GM18907 (cell line): ENCODE measurements around the gene FCGBP.
"Not testable (repeated sequence)": the region's sequence is repeated elsewhere in the genome, so short reads cannot be mapped to it uniquely, and the experiment has no call there.

ENCODE experiments used
- ATAC-seq: cut with Tn5 transposase; IDR thresholded peaks from one replicate; pipeline ENCODE4 v1.9.1; 2021; ENCODE audit warnings: mild to moderate bottlenecking, moderate library complexity; ENCODE audit not compliant: unreplicated experiment

Gene FCGBP

DNA sequence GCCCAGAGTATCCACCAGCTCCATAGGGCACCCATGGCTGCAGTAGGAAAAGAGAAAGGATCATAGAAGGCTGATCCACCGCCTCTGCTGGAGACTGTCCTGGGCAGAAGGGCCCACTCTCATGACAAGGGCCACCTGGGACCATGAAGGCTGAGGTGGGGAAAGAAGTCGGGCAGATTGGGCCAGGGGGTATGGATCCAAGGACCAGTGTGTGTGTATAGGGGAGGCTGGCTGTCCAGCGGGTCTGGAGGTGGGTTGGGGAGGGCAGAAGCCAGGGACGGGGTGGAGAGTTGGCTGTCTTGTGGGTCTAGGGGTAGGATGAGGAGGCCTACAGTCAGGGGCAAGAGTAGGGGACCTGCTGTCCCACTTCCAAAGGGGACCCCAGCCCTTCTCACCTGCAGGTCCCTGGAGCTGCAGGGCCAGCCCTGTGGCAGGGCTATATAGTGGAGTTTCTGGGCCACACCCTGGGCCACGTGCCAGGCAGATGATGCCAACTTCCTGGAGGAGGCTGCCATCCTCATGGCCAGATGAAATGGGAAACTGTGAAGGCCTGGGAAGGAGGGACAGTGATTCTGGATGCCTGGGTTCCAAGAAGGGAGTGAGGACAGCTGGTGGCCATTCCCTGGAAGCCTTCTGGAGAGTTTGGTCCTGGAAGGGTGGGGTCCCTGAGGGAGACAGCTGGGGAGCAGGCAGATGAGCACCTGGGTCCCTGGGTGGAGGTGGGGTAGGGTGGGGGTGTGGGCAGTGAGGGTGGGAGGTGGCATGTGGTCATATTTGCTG is at the start of gene FCGBP:
Gene FCGBP, minus strand, starts transcription at position 51 of the 780 bp plus-strand sequence.
- no peak for ATAC-seq

DNA sequence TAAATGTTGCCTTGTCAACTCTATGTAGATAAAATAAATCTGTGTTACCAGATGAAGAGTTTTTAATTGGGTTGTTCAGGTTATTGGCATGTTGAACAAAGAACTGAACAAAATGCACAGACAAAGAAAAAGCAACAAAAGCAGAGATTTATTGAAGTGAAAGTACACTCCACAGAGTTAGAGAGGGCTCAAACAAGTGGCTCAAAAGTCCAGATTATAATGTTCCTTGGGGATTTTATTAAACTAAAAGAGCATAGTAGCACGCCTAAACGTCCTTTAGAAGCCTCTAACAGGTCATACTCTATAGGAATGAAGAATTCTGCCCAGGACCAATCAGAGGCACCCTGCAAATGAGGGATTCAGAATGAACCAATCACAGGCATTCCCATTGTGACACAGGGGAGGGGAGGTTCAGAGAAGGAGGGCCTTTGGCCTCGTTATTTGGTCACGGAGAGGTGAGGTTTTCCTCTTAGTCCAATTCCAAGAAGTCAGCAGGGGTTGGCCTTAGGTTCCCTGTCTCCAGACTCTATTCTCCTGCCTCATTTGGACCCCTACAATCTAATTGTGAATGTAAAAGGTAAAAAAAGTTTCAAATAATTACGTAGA is 49.4 kb upstream of the FCGBP start:
- no peak for ATAC-seq

DNA sequence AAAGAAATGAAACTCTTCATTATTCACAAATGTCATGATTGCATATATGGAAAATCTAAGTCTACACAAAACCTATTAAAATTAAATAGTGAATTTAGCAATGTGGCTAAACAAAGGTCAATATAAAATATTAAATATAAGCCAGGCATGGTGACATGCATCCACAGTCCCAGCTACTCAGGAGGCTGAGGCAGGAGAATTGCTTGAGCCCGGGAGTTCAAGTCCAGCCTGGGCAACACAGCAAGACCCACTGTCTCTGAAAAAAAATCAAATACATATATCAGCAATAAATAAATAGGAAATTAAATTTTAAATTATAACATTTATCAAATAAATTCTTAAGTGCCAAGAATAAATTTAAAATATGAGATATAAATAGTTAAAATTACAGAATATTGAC is 48.4 kb upstream of the FCGBP start:
- no peak for ATAC-seq

DNA sequence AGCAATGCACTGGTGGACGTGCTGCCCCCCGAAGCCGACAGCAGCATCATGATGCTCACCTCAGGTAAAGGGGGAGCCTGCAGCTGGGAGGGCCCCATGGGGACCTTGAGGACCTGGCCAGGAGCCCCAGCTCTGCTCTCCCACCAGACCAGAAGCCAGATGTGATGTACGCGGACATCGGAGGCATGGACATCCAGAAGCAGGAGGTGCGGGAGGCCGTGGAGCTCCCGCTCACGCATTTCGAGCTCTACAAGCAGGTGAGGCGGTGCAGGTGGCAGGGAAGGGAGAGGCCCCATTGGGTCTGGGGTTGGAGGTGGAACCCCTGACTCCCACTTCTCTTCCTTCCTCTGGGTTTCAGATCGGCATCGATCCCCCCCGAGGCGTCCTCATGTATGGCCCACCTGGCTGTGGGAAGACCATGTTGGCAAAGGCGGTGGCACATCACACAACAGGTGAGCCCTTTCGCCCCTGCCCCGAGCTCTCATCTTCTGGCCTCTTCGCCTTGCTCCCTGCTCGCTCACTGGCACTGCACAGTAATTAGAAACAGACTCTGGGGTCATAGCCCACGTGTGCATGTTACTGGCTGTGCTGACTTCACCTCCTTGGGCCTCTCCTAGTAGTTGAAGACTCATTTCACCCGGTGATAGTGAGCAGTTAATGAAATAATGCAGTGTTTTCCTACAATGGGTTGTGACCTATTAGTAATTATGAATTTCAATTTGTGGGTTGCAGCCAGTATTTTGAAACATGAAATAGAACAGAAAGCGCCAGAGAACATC is 40.1 kb upstream of the FCGBP start:
- no peak for ATAC-seq

DNA sequence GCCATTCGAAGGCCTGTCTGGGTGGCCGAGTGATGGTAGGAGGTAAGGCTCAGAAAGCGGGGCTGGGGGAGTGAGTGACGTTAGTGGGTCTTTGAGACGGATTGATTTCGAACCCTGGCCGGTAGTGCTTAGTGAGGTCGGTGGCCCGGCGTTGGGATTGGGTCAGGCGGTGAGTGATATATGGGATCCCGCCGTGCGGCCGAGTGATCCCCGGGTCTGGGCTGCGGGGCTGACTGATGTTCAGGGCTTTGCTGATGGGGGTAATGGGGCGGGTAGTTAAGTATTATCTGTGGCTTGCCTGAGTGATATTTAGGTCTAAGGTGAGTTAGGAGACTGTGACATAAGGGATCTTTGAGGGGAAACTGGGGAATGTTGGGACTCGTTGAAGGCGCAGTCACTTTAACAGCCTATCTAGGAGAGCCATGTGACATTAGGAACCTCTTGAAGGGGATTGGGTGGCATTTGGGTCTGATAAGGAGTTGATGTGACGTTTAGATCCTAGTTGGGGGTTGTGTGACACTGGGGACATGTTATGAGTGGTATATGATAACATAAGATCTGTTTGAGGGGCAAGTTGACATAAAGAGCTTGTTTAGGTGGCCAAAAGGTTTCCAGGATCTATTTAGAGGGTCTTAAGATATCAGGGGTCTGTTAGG is 37.1 kb upstream of the FCGBP start:
- ATAC-seq: no peak

DNA sequence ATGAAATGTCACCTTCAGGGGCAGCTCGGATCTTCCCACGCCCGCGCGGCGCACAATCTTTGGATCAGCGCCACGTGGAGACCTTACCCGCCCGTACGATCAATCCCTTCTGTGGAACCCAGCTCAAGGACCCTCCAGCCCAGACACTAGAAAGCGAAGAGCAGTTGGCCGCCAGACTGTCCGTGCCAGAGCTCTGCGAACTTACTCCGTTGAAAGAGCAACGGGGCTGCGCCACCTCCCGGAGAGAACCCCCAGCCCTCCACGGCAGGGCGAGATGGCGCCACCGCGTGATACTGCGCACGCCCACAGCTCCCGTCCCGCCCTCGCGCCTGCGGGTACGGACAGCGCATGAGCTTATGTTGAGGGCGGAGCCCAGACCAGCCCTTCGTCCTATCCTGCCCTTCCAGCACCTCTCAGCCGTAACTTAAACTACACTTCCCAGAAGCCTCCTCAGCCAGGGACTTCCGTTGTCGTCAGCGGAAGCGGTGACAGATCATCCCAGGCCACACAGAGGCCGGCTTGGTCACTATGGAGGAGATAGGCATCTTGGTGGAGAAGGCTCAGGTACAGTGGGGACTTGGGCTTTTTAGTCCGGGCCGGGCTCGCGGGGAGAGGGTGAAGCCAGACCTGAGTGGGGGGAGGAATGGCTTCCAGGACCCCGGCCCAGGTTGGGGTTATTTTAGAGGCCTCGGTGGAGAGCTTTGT is 36.4 kb upstream of the FCGBP start, which contains the start of gene PSMC4:
Gene PSMC4, plus strand, starts transcription at position 491 of the 705 bp plus-strand sequence. Its CDS starts 38 bp downstream, at position 529.
- peak; percentile 92 for ATAC-seq

DNA sequence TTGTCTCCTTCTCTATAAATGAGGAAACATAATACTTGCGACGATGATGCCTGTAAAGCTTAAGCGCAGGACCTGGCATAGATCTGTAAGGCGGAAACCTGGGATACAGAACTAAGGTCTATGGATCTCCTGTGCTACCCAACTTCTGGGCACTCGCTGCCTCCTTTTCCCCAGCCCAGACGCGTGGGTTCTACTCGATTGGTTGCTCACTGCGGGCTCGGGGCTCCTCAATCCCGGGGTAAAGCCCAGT is 35.9 kb upstream of the FCGBP start:
- ATAC-seq: peak; percentile 28

DNA sequence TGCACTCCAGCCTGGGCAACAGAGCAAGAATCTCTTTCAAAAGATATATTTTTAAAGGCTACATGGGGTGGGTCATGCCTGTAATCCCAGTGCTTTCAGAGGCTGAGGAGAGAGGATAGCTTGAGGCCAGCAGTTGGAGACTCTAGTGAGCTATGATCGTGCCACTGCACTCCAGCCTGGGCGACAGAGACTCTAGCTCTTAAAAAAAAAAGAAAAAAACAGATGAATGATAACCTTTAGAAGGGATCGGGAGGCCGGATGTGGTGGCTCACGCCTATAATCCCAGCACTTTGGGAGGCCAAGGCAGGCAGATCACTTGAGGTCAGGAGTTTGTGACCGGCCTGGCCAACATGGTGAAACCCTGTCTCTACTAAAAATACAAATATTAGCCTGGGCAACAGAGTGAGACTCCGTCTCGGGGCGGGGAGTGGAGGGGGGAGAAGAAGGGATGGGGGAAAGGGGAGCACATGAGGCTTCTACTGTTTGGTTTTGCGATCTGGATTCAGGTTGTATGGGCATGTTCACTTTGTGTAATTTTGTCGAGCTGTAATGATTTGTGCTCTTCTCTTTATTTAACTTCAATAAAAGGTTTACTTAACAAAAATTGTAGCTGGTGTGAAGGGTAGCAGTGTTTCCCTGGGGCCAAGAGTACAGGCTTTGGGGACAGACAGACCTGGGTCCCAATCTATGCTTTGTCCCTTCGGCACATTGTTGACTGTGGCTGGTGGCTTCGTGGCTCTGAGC is 35.4 kb upstream of the FCGBP start:
- no peak for ATAC-seq

DNA sequence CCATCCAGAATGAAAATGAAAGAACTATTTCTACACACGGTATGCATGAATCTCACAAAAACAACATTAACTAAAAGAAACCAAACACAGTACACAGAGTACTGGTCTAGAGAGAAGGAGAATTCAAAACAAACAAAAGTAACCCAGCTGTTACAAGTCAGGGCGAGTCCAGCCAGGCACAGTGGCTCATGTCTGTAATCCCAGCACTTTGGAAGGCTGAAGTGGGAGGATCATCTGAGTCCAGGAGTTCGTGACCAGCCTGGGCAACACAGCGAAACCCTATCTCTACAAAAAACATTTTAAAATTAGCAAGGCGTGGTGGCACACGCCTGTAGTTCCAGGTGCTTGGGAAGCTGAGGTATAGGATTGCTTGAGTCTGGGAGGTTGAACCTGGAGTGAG is 34.8 kb upstream of the FCGBP start:
- ATAC-seq: no peak

DNA sequence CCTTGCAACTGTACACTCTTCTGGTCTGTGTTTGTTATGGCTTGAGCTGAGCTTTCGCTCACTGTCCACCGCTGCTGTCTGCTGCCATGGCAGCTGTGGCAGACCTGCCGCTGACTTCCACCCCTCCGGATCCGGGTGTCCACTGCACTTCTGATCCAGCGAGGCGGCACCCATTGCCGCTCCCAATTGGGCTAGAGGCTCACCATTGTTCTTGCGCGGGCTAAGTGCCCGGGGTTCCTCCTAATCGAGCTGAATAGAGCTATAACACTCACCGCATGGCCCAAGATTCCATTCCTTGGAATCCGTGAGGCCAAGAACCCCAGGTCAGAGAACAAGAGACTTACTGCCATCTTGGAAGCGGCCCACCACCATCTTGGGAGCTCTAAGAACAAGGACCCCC is 34.4 kb upstream of the FCGBP start:
- ATAC-seq: no peak

DNA sequence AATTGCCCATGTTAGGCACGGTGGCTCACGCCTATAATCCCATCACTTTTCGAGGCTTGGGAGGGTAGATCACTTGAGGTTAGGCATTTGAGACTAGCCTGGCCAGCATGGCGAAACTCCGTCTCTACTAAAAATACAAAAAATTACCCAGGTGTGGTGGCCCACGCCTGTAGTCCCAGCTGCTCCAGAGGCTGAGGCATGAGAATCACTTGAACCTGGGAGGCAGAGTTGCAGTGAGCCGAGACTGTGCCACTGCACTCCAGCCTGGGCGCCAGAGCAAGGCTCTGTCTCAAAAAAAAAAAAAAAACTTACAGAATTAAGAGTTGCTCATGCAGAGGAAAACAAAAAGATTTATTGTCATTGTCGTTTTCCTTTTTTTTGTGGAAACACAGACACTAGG is 33.1 kb upstream of the FCGBP start:
- ATAC-seq: no peak

DNA sequence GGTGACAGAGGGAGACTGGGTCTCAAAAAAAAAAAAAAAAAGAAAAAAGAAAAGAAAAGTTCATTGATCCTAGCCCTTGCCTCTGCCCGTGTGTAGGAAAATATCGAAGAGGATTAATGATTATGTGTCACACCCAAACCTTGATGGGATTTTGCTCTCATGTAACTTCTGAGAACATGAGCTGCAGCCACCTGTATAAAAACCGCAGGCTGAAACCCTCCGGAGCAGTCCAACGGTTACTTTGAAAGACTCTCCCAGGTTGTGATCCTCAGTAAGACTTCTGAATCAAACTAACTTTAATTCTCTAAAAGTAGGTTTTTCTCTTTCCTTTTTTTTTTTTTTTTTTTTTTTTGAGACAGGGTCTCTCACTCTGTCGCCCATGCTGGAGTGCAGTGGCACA is 32.2 kb upstream of the FCGBP start:
- no peak for ATAC-seq

DNA sequence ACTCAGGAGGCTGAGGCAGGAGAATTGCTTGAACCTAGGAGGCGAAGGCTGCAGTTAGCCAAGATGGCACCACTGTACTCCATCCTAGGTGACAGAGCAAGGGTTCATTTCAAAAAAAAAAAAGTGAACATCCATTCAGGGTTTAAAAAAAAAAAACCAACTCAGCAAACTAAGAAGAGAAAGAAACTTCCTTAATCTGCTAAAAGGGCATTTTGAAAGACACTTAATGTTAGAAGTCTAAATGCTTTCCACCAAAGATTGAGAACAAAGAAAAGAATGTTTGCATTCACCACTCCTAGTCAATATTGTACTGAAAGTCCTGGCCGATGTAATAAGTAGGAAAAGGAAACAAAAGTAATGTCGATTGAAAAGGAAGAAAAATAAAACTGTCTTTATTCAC is 29.5 kb upstream of the FCGBP start:
- no peak for ATAC-seq

DNA sequence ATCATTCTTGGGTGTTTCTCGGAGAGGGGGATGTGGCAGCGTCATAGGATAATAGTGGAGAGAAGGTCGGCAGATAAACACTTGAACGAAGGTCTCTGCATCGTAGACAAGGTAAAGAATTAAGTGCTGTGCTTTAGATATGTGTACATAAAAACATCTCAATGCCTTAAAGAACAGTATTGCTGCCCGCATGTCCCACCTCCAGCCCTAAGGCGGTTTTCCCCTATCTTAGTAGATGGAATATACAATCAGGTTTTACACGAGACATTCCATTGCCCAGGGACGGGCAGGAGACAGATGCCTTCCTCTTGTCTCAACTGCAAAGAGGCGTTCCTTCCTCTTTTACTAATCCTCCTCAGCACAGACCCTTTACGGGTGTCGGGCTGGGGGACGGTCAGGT is 25.0 kb upstream of the FCGBP start:
- not testable (repeated sequence) for ATAC-seq

DNA sequence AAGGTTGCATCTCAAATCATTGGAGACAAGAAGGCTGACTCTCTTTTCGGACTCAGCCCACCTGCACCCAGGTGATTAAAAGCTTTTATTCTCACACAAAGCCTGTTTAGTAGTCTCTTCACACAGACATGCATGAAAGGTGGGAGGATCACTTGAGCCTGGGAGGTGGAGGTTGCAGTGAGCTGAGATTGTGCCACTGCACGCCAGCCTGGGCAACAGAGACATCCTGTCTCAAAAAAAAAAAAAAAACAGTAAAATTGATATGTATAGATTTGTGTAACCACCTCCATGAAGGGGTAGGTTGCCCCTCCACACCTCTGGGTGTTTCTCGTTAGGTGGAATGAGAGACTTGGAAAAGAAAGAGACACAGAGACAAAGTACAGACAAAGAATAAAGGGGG is 24.5 kb upstream of the FCGBP start:
- ATAC-seq: not testable (repeated sequence)

DNA sequence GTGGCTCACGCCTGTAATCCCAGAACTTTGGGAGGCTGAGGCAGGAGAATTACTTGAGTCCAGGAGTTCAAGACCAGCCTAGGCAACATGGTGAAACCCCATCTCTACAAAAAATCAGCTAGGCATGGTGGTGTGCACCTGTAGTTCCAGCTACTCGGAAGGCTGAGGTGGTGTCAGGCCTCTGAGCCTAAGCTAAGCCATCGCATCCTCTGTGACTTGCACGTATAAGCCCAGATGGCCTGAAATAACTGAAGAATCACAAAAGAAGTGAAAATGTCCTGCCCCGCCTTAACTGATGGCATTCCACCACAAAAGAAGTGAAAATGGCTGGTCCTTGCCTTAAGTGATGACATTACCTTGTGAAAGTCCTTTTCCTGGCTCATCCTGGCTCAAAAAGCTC is 23.5 kb upstream of the FCGBP start:
- not testable (repeated sequence) for ATAC-seq

DNA sequence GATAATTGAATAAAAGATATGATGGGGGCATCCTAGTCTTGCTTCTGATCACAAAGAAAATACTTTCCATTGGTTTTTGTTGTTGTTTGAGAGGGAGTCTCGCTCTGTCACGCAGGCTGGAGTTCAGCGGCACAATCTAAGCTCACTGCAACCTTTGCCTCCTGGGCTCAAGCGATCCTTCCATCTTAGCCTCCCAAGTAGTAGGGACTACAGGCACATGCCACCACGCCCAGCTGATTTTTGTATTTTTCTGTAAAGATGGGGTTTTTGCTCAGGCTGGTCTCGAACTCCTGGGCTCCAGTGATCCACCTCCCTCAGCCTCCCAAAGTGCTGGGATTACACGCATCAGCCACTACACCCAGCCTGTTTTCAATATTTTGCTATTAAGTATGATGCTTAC is 19.5 kb upstream of the FCGBP start:
- ATAC-seq: no peak

DNA sequence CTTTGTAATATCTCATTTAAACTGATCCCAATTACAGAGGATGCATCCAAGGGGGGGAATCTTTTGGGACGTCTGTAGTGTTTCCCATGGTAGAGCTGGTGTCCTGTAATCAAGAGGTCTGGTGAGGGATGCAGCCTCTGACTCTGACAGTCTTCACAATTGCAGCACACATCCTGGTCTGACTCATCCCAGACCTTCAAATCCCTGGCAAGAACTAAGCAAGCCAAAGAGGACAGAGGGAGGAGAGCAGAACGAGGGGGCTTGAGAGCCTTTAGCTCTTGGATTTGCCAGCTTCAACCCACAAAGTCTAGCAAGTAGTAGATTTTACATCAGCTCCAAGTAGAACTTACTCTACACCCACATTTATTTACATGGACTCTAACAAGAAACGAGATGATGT is 17.3 kb upstream of the FCGBP start:
- ATAC-seq: no peak

DNA sequence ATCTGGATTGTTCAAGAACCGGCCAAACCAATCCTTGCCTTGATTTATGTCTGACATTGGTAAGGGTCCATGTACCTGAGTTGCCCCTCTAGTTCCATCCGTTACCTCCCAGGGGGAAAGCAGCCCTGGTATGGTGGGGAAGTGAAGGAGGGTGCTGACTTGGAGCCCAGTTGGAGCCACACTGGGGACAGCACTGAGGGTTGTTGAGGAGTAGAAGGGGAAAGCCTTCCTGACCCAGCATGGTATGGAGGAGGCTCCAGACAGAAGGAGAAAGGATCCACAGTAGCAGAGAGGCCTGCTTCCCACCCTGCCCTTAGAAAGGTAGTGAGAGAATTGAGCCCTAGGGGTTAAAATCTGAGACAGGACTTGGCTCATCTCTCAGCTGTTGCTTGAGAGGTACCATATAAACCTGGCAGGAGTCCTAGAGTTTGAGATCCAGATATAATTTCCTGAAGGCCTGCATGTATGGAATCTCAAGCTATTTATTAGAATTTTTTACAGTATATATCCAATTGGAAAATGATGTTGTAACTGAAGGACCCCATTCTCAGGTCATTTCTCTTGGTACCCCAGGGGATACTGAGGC is 16.7 kb upstream of the FCGBP start:
- no peak for ATAC-seq
